ENCODE measurements around the gene PPP1R9A.

DNA sequence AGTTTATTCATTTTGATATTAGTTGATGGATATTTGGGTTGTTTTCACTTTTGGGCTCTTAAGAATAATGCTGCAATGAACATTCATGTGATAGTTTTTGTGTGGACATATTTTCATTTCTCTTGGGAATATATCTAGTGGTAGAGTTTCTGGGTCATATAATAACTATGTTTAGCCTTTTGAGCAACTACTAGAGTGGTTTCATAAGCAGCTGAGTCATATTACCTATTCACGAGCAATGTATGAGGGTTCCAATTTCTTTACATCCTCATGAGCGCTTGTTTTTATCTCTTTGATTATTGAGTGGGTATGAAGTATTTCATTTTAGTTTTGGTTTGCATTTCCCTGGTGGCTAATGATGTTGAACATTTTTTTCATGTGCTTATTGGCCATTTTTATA is 234.4 kb downstream of the PPP1R9A start:
- TF ChIP-seq, protein P1, sequence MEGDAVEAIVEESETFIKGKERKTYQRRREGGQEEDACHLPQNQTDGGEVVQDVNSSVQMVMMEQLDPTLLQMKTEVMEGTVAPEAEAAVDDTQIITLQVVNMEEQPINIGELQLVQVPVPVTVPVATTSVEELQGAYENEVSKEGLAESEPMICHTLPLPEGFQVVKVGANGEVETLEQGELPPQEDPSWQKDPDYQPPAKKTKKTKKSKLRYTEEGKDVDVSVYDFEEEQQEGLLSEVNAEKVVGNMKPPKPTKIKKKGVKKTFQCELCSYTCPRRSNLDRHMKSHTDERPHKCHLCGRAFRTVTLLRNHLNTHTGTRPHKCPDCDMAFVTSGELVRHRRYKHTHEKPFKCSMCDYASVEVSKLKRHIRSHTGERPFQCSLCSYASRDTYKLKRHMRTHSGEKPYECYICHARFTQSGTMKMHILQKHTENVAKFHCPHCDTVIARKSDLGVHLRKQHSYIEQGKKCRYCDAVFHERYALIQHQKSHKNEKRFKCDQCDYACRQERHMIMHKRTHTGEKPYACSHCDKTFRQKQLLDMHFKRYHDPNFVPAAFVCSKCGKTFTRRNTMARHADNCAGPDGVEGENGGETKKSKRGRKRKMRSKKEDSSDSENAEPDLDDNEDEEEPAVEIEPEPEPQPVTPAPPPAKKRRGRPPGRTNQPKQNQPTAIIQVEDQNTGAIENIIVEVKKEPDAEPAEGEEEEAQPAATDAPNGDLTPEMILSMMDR (conservative IDR thresholded peaks at IDR 0.05; ENCODE audit: low read depth, low read length): no peak
- TF ChIP-seq EZH2 (IDR thresholded peaks at IDR 0.05; ENCODE audit: borderline replicate concordance, low read depth, low read length, poor library complexity, severe bottlenecking): no peak
